NCI-H526 (cell line): ENCODE measurements around the gene PGAM4.
"Not testable (repeated sequence)": the region's sequence is repeated elsewhere in the genome, so short reads cannot be mapped to it uniquely, and the experiment has no call there.

ENCODE experiments used
- DNase-seq, 2 experiments: peaks; one replicate each; lab custom pipeline; 2025; lab: John Stamatoyannopoulos, UW

PGAM4 gene

DNA sequence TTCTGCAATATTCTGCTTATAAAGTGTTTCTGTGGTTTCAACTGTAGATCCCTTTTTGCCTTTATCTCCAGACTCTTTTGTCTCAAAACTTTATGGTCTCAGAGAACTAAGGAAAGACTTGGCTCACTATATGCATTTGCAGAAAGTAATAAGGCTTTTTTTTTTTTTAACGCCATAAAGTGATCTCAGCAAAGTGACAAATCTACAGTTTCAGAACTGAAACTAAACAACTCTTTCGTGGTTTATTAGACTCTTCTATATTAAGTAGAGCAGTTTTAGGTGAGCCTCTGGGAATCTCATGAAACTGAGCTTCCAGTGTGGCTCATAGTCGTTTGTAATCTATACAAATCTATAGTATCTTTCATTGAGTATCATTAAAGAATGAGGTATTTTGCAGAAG is 43.7 kb downstream of the PGAM4 start:
- DNase-seq, result no peak

DNA sequence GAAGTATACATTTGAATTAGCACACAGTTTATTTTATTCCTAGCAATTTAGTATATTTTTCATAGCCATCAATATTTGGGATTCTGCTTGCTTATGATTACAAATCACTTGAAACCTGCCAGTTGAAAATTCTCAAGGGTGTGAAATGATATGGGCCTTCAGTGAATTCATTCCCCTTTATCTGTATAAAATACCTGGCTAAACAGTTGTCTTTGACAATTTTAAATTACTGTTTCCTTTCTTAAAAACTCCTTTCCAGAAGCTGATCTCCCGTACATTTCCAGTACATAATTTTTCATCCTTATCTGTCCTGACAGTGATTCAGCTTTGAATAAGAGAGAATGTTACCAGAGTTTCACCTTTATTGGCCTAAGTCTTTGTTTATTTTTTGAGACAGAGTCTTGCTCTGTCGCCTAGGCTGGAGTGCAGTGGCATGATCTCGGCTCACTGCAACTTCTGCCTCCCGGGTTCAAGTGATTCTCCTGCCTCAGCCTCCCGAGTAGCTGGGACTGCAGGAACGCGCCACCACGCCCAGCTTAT is 45.0 kb downstream of the PGAM4 start:
- no peak for DNase-seq

DNA sequence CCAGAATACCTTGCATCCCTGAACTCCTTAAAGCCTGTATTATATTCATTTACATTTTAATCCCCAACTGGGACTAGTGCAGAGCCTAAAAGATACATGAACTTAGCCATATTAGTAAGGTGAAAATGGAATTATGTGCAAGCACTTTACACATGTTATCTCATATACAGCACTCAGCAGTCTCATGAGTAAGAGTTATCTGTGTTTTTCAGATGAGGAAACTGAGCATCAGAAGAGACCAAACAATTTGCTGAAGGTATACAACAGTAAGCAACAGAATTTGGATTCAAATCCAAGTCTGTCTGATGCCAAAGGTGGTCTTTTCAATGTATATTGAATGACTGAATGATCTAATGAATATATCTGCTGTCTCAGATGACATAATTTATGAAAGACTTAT is 46.7 kb downstream of the PGAM4 start:
- DNase-seq, result no peak

DNA sequence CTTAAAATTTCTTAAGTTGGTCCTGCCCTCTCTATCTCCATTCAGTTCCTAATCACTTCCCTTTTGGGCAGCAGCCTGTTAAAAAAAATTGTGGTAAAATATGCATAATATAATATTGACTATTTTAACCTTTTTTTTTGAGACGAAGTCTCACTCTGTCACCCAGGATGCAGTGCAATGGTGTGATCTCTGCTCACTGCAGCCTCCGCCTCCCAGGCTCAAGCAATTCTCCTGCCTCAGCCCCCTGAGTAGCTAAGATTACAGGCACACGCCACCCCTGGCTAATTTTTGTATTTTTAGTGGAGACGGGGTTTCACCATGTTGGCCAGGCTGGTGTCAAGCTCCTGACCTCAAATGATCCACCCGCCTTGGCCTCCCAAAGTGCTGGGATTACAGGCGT is 50.1 kb downstream of the PGAM4 start:
- not testable (repeated sequence) for DNase-seq

DNA sequence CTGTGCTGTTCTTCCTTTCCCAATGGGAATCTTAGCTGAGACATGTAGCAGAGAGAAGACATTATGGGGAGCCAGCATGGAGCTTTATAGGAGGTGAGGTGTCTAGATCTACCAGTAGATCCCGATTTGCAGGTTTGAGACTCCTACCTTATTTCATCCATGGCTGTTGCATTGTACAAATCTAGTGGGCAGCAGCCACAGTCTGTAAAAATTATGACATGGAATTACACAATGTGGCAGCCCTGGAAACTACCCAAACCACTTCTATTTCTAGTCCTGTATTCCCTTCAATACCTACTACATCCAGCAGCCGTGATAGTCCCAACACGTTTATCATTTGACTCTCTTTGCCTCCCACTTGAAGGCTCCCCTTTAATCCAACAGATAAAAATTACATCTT is 50.9 kb downstream of the PGAM4 start:
- DNase-seq, result no peak
